Muscle of leg (tissue), 11 donors: ENCODE measurements around the gene PCID2. TPM values are rescaled to one million over a fixed set of nuclear protein-coding genes. Genes with fewer than 3 reads are reported as not detected.

Experiments used
- DNase-seq: peaks from one replicate; pipeline ENCODE4 v3.0.0; 2013
- H3K27ac ChIP-seq: one replicate; pipeline ENCODE4 v1.5.1; 2013; ENCODE audit warnings: mild to moderate bottlenecking, low read length, control low read depth
- H3K27me3 ChIP-seq: one replicate; pipeline ENCODE4 v1.6.1; 2013; ENCODE audit warnings: low read length; ENCODE audit not compliant: control insufficient read depth, insufficient read depth
- H3K36me3 ChIP-seq: one replicate; pipeline ENCODE4 v1.6.1; 2013; ENCODE audit warnings: low read length; ENCODE audit not compliant: control insufficient read depth, insufficient read depth
- H3K4me1 ChIP-seq: one replicate; pipeline ENCODE4 v1.6.1; 2013; ENCODE audit warnings: low read length; ENCODE audit not compliant: control insufficient read depth, insufficient read depth
- H3K4me3 ChIP-seq: one replicate; pipeline ENCODE4 v1.5.1; 2013; ENCODE audit warnings: low read length, control low read depth
- H3K9me3 ChIP-seq: replicated peaks from 2 replicates; pipeline ENCODE4 v1.6.1; 2013; ENCODE audit warnings: low read depth, low read length; ENCODE audit not compliant: control insufficient read depth
- WGBS: methylation state at CpG from one replicate; pipeline ENCODE4 v1.1.5; 2013; ENCODE audit warnings: missing lambda C conversion rate; ENCODE audit not compliant: insufficient coverage; 5-methylcytosine and 5-hydroxymethylcytosine counted together
- polyA plus RNA-seq, 8 donors: library from polyadenylated mRNA; unstranded; fragments of 120-200 nt; gene quantifications; one replicate each; pipeline versions ENCODE4 v1.2.1 to v1.2.3, GENCODE V29; 2013; ENCODE audit warnings: inconsistent platforms in 1 of 8, low replicate concordance in 1 of 8; ENCODE audit not compliant: insufficient read length in 8 of 8, insufficient read depth in 1 of 8
- total RNA-seq: library from RNA; stranded (reverse); fragments of 120-200 nt; gene quantifications from one replicate; pipeline ENCODE4 v1.2.4, GENCODE V29; 2013

PCID2 gene
- total and polyA plus RNA-seq, 9 donors: 34.6 to 44.3 (median 37.2) TPM

- H3K9me3 ChIP-seq: no peaks in the 10 kb centered on the region
- no peaks in the 10 kb centered on the region for H3K27me3 ChIP-seq
- H3K27ac ChIP-seq: no peak overlapping the region
- no peak overlapping the region for H3K4me3 ChIP-seq
- DNase-seq: no peak
- peaks cover 71% of the 10 kb centered on the region for H3K36me3 ChIP-seq
- peaks cover 2% of the 10 kb centered on the region for H3K4me1 ChIP-seq
- WGBS: 95% methylated on average over 14 of the region's 25 CpGs
These were observed 30.2 kb downstream of the PCID2 start for GRCh38 chr13:113178070-113178895.

DNA sequence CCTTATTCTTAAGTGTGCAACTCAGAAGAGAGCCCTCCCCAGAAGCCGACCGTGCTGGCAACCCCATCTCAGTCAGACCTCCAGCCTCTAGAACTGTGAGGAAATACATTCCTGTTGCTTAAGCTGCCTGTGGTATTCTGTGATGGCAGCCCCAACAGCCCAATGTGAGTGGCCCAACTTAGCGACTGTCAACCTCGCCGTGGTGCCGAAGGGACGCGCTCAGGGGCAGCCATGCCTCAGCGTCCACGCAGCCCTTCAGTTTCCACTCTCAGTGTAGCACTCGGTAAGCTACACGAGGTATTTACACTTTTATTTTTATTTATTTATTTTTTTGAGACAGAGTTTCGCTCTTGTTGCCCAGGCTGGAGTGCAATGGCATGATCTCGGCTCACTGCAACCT lies 31.6 kb downstream of the PCID2 start:
- no peaks in the 10 kb centered on the region for H3K9me3 ChIP-seq
- peaks cover 79% of the 10 kb centered on the region for H3K36me3 ChIP-seq
- H3K27ac ChIP-seq: no peak overlapping the region
- H3K4me3 ChIP-seq: no peak overlapping the region
- WGBS: 92% methylated on average over 5 of the region's 14 CpGs
- H3K27me3 ChIP-seq: no peaks in the 10 kb centered on the region
- peaks cover 2% of the 10 kb centered on the region for H3K4me1 ChIP-seq
- no peak for DNase-seq

GRCh38 chr13:113176280-113176679 lies 32.2 kb downstream of the PCID2 start:
- no peak for DNase-seq
- peaks cover 2% of the 10 kb centered on the region for H3K4me1 ChIP-seq
- no peak overlapping the region for H3K4me3 ChIP-seq
- no peaks in the 10 kb centered on the region for H3K9me3 ChIP-seq
- H3K27me3 ChIP-seq: no peaks in the 10 kb centered on the region
- peaks cover 82% of the 10 kb centered on the region for H3K36me3 ChIP-seq
- WGBS: 65% methylated on average over 2 of the region's 5 CpGs
- no peak overlapping the region for H3K27ac ChIP-seq

- Histone ChIP-seq H3K9me3 (no peaks in the 10 kb centered on the region), H3K27me3 (no peaks in the 10 kb centered on the region), H3K36me3 (peaks cover 64% of the 10 kb centered on the region), H3K27ac (no peak overlapping the region), H3K4me1 (no peaks in the 10 kb centered on the region), H3K4me3 (no peak overlapping the region)
- WGBS: 95% methylated on average over 11 of the region's 13 CpGs
- no peak for DNase-seq
These were observed 36.0 kb downstream of the PCID2 start for GRCh38 chr13:113172419-113172926.

GRCh38 chr13:113171250-113172125 lies 37.0 kb downstream of the PCID2 start:
- Histone ChIP-seq H3K36me3 (peaks cover 57% of the 10 kb centered on the region), H3K27me3 (no peaks in the 10 kb centered on the region), H3K4me3 (no peak overlapping the region), H3K4me1 (no peaks in the 10 kb centered on the region), H3K9me3 (no peaks in the 10 kb centered on the region), H3K27ac (no peak overlapping the region)
- no peak for DNase-seq
- WGBS: 92% methylated on average over 33 of the region's 34 CpGs

- no peaks in the 10 kb centered on the region for H3K4me1 ChIP-seq
- no peak overlapping the region for H3K27ac ChIP-seq
- 95% methylated on average over 3 of the region's 5 CpGs for WGBS
- H3K27me3 ChIP-seq: no peaks in the 10 kb centered on the region
- DNase-seq: no peak
- no peak overlapping the region for H3K4me3 ChIP-seq
- no peaks in the 10 kb centered on the region for H3K9me3 ChIP-seq
- peaks cover 48% of the 10 kb centered on the region for H3K36me3 ChIP-seq
These were observed 38.0 kb downstream of the PCID2 start for GRCh38 chr13:113170511-113170910.

DNA sequence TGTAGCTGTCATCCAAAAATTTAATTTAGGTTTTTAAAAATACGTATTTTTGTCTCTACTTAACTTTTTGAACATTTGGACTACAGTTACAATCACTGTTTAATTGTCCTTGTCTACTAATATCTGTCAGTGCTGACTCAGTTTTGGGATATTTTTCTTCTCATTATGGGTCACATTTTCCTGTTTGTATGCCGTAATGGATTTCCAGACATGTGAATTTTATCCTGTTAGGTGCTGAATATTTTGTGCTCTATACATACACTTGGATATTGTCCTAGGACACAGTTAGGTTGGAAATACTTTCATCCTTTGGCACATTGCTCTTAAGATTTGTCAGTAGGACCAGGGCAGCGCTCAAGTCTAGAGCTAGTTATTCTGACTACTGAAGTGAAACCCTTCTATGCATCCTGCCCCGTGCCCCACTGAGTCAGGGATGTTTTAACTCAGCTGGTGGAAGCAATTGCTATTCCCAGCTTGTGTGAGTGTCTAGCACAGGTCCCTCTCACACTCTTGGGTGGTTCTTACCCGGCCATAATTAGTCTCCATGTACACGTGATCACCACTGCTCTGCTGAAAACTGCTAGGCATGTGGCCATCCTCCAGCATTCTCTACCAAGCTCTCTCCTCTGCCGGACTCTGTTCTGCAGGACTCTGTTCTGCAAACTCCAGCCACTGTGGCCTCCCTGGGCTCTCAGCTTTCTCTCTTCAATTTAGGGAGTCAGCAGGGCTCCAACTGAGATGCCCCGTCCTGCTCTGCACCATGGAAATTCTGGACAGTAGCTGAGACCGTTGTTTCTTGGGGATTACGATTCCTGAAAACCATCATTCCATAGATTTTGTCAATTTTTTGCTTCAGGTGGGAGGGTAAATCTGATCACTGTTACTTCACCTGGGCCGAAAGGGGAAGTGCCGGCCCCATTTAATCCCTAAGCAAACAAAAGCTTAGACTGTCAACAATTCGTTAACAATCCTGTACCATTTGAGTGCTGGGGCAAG lies 38.9 kb downstream of the PCID2 start:
- DNase-seq: no peak
- H3K36me3 ChIP-seq: peaks cover 38% of the 10 kb centered on the region
- no peaks in the 10 kb centered on the region for H3K4me1 ChIP-seq
- 95% methylated on average over 6 of the region's 13 CpGs for WGBS
- no peak overlapping the region for H3K4me3 ChIP-seq
- no peaks in the 10 kb centered on the region for H3K9me3 ChIP-seq
- H3K27me3 ChIP-seq: no peaks in the 10 kb centered on the region
- H3K27ac ChIP-seq: no peak overlapping the region

GRCh38 chr13:113168211-113168610 lies 40.3 kb downstream of the PCID2 start:
- no peak for DNase-seq
- H3K36me3 ChIP-seq: peaks cover 31% of the 10 kb centered on the region
- H3K27me3 ChIP-seq: peaks cover 5% of the 10 kb centered on the region
- peaks cover 5% of the 10 kb centered on the region for H3K4me1 ChIP-seq
- 100% methylated on average over 3 of the region's 7 CpGs for WGBS
- no peak overlapping the region for H3K4me3 ChIP-seq
- no peaks in the 10 kb centered on the region for H3K9me3 ChIP-seq
- no peak overlapping the region for H3K27ac ChIP-seq

DNA sequence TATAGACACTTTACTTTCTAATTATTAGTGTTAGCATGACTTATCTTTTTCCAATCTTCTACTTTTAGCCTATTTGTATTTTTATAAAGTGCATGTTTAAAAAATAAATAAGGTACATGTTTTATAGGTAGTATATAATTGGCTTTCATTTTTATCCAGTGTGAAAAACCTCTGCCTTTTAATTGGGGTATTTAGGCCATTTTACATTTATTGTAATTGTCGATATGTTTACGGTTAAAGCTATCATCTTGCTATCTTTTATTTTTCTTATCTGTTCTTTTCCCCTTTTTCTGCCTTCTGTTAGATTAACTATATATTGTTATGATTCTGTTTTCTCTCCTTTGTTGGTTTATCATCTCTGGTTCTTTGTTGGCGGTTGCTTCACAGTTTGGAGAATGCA lies 40.9 kb downstream of the PCID2 start:
- Histone ChIP-seq H3K27me3 (peaks cover 11% of the 10 kb centered on the region), H3K9me3 (no peaks in the 10 kb centered on the region), H3K4me1 (peaks cover 11% of the 10 kb centered on the region), H3K4me3 (no peak overlapping the region), H3K27ac (no peak overlapping the region), H3K36me3 (peaks cover 26% of the 10 kb centered on the region)
- no peak for DNase-seq
- no CpG with 5 or more reads among the region's 3 CpGs for WGBS
